MM.1S (cell line): Measurements from ENCODE around the gene PNKD.

ENCODE experiments used
- DNase-seq: peaks from one replicate; pipeline ENCODE4 v3.0.0-alpha.2; 2015
- H2AFZ ChIP-seq: fragments of 300-600 bp; sonication (generic); 2 replicates; pipeline ENCODE4 v1.6.0; 2016; ENCODE audit warnings: antibody characterized with exemption, low read length
- H3F3A ChIP-seq: fragments of 300-600 bp; sonication (generic); 2 replicates; pipeline ENCODE4 v1.6.1; 2016; ENCODE audit warnings: mild to moderate bottlenecking, antibody characterized with exemption, low read length, moderate library complexity, mixed read lengths; ENCODE audit not compliant: insufficient read depth
- H3K27ac ChIP-seq: fragments of 300-600 bp; sonication (generic); 2 replicates; pipeline ENCODE4 v1.5.1; 2016; ENCODE audit warnings: mild to moderate bottlenecking, low read length
- H3K27me3 ChIP-seq: fragments of 300-600 bp; sonication (generic); replicated peaks from 2 replicates; pipeline ENCODE4 v1.6.0; 2016; ENCODE audit warnings: low read length; ENCODE audit not compliant: insufficient read depth
- H3K36me3 ChIP-seq: fragments of 300-600 bp; sonication (generic); replicated peaks from 2 replicates; pipeline ENCODE4 v1.6.1; 2016; ENCODE audit warnings: mild to moderate bottlenecking, low read length, mixed read lengths; ENCODE audit not compliant: insufficient read depth
- H3K4me1 ChIP-seq: fragments of 300-600 bp; sonication (generic); 2 replicates; pipeline ENCODE4 v1.6.1; 2016; ENCODE audit warnings: low read length, mixed read lengths
- H3K4me2 ChIP-seq: fragments of 300-600 bp; sonication (generic); 2 replicates; pipeline ENCODE4 v1.6.0; 2016; ENCODE audit warnings: low read depth, low read length
- H3K4me3 ChIP-seq: fragments of 300-600 bp; sonication (generic); 2 replicates; pipeline ENCODE4 v1.5.1; 2016; ENCODE audit warnings: low read length, mixed read lengths
- H3K79me2 ChIP-seq: fragments of 300-600 bp; sonication (generic); 2 replicates; pipeline ENCODE4 v1.6.1; 2016; ENCODE audit warnings: mixed run types, low read length, mixed read lengths
- H3K9ac ChIP-seq: fragments of 300-600 bp; sonication (generic); 2 replicates; pipeline ENCODE4 v1.6.1; 2016; ENCODE audit warnings: low read length, mixed read lengths
- H3K9me2 ChIP-seq: fragments of 300-600 bp; sonication (generic); replicated peaks from 2 replicates; pipeline ENCODE4 v1.6.1; 2016; ENCODE audit warnings: mild to moderate bottlenecking, low read length, mixed read lengths; ENCODE audit not compliant: insufficient read depth
- H3K9me3 ChIP-seq: fragments of 300-600 bp; sonication (generic); replicated peaks from 2 replicates; pipeline ENCODE4 v1.6.1; 2016; ENCODE audit warnings: mild to moderate bottlenecking, low read length, mixed read lengths; ENCODE audit not compliant: insufficient read depth
- H4K20me1 ChIP-seq: fragments of 300-600 bp; sonication (generic); 2 replicates; pipeline ENCODE4 v1.6.1; 2016; ENCODE audit warnings: mild to moderate bottlenecking, low read length, moderate library complexity, mixed read lengths; ENCODE audit not compliant: insufficient read depth
- EZH2 ChIP-seq: fragments of 300-600 bp; sonication (generic); optimal IDR thresholded peaks from 2 replicates; pipeline ENCODE3; 2017; ENCODE audit warnings: low read depth, mild to moderate bottlenecking, antibody characterized with exemption, low read length, mixed read lengths
- EZH2phosphoT487 ChIP-seq: fragments of 300-600 bp; sonication (generic); IDR thresholded peaks from 2 replicates; pipeline ENCODE4 v1.6.1; 2018; ENCODE audit warnings: antibody characterized with exemption, low read length
- TF ChIP-seq, protein P1 (sequence below): fragments of 300-600 bp; sonication (generic); IDR thresholded peaks from 2 replicates; pipeline ENCODE4 v1.5.1; 2016; ENCODE audit warnings: antibody characterized with exemption, low read length, mixed read lengths

Gene PNKD

DNA sequence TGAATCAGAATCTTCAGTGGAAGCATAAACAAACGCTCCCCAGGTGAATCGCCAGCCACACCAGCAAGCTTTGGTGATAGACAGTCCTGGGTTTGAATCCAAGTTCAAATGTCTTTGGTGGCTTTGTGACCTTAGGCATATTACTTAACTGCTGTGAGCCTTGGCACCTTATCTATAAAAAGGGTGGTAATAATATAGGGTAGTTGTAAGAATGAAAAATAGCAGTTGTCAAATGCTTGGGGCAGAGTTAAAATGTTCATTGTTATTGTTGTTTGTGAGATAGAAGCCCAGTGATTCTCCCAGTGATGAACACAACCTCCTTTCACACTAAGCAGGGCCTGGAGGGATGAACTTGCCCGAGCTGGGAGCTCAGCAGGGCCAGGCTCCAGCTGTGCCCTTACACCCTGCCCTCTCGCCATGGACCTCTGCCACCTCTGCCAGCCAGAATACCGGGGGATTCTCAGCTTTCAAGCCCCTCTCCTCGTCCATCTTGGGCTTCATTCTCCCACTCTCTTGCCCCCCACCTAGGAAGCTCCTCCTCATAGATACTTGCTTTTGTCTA, 28.1 kb downstream of the PNKD start:
- Histone ChIP-seq H3K36me3 (no peaks in the 10 kb centered on the region), H3K9me2 (no peaks in the 10 kb centered on the region), H3K79me2 (no peaks in the 10 kb centered on the region), H3K4me3 (no peak overlapping the region), H3K4me2 (no peak overlapping the region), H3K9ac (no peak overlapping the region), H3K27me3 (no peaks in the 10 kb centered on the region), H2AFZ (no peak overlapping the region), H4K20me1 (no peaks in the 10 kb centered on the region), H3K27ac (no peak overlapping the region), H3K4me1 (peaks cover 21% of the 10 kb centered on the region), H3F3A (0 out of 2 replicates have a peak, but pooled peaks cover 9% of the 10 kb centered on the region), H3K9me3 (no peaks in the 10 kb centered on the region)
- TF ChIP-seq, protein P1, sequence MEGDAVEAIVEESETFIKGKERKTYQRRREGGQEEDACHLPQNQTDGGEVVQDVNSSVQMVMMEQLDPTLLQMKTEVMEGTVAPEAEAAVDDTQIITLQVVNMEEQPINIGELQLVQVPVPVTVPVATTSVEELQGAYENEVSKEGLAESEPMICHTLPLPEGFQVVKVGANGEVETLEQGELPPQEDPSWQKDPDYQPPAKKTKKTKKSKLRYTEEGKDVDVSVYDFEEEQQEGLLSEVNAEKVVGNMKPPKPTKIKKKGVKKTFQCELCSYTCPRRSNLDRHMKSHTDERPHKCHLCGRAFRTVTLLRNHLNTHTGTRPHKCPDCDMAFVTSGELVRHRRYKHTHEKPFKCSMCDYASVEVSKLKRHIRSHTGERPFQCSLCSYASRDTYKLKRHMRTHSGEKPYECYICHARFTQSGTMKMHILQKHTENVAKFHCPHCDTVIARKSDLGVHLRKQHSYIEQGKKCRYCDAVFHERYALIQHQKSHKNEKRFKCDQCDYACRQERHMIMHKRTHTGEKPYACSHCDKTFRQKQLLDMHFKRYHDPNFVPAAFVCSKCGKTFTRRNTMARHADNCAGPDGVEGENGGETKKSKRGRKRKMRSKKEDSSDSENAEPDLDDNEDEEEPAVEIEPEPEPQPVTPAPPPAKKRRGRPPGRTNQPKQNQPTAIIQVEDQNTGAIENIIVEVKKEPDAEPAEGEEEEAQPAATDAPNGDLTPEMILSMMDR, result no peak
- no peak for TF ChIP-seq EZH2
- no peak for TF ChIP-seq EZH2phosphoT487
- no peak for DNase-seq

DNA sequence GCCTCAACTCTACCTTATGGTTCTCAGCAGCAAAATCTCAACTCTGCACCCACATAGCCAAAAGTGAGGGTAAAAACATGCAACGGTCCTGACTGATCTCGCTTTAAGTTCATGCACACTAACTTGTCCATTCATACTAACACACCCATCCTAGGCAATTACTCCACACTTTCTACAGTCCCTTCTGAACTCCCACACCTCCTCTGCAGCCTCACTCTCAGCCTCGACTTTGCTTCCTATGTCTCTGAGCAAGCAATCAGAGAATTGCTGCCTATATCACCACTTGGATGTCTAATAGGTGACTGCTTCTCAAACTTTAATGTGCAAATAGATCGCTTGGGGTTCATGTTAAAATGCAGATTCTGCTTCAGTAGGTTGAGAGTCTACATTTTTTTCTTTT, 29.8 kb downstream of the PNKD start:
- TF ChIP-seq EZH2 (no peak), EZH2phosphoT487 (no peak)
- TF ChIP-seq, protein P1, result no peak

DNA sequence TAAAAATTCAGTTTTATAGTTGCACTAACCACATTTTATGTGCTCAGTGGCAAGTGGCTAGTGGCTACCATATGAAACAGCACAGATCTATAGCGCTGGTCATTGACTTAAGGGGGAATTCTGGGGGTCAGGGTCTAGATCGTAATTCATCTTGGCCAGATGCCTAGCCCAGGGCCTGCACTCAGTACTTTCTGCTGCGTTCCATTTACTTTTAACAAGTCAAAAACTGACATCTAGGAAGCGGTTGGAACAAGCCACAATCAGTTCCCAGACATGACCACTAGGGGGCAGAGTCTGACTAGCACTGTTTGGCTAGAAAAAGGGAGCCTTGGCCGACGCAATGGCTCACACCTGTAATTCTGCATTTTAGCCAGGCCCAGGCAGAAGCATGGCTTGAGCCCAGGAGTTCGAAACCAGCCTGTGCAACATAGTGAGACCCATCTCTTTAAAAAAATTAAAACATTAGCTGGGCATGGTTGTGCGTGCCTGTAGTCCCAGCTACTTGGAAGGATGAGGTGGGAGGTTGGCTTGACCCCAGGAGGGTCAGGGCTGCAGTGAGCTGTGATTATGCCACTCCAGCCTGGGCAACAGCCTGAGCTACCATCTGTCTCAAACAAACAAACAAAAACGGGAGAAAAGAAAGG, 31.0 kb downstream of the PNKD start:
- Histone ChIP-seq H3F3A (no peaks in the 10 kb centered on the region), H3K4me2 (0 out of 2 replicates have a peak overlapping the region, but pooled peaks have one; percentile 10), H3K4me1 (no peaks in the 10 kb centered on the region), H3K4me3 (no peak overlapping the region), H3K36me3 (no peaks in the 10 kb centered on the region), H2AFZ (0 out of 2 replicates have a peak overlapping the region, but pooled peaks have one; percentile 35), H3K79me2 (no peaks in the 10 kb centered on the region), H3K27ac (no peak overlapping the region), H3K9me3 (no peaks in the 10 kb centered on the region), H4K20me1 (no peaks in the 10 kb centered on the region), H3K9me2 (no peaks in the 10 kb centered on the region), H3K9ac (0 out of 2 replicates have a peak overlapping the region, but pooled peaks have one; percentile 7), H3K27me3 (no peaks in the 10 kb centered on the region)
- DNase-seq, result peak; percentile 90
- TF ChIP-seq EZH2phosphoT487, result no peak
- TF ChIP-seq, protein P1, result peak; percentile 93

More for the DNA sequence above, 29.8 kb downstream of the PNKD start:
- H3K9me3 ChIP-seq, result no peaks in the 10 kb centered on the region
- peaks cover 9% of the 10 kb centered on the region for H3K4me1 ChIP-seq
- H4K20me1 ChIP-seq, result no peaks in the 10 kb centered on the region
- H3K4me2 ChIP-seq, result no peak overlapping the region
- DNase-seq, result no peak
- H3F3A ChIP-seq, result 0 out of 2 replicates have a peak, but pooled peaks cover 5% of the 10 kb centered on the region
- H3K4me3 ChIP-seq, result no peak overlapping the region
- no peaks in the 10 kb centered on the region for H3K36me3 ChIP-seq
- no peak overlapping the region for H3K9ac ChIP-seq
- no peaks in the 10 kb centered on the region for H3K9me2 ChIP-seq
- H2AFZ ChIP-seq, result no peak overlapping the region
- no peaks in the 10 kb centered on the region for H3K79me2 ChIP-seq
- no peaks in the 10 kb centered on the region for H3K27me3 ChIP-seq
- no peak overlapping the region for H3K27ac ChIP-seq
